A549 (cell line): Measurements from ENCODE around the gene MS4A4E.

Experiments used
- BHLHE40 ChIP-seq: IDR thresholded peaks from 2 replicates; pipeline ENCODE4 v1.6.1; 2012; ENCODE audit warnings: low read depth, low read length, inconsistent platforms
- CEBPB ChIP-seq, 2 experiments: fragments of >200 bp in 1 of 2; sonication (Bioruptor Twin) in 1 of 2; formaldehyde crosslinking in 1 of 2; IDR thresholded peaks; 2 replicates each; pipeline ENCODE4 v1.6.1; 2012 to 2016
- CHD4 ChIP-seq: fragments of 200-600 bp; sonication (generic); IDR thresholded peaks from 2 replicates; pipeline ENCODE4 v1.6.1; 2016; ENCODE audit warnings: antibody characterized with exemption, mild to moderate bottlenecking, borderline replicate concordance
- CTCF ChIP-seq: fragments of >200 bp; sonication (Bioruptor Twin); formaldehyde crosslinking; IDR thresholded peaks from 3 replicates; pipeline ENCODE4 v1.5.1; 2016
- JUNB ChIP-seq: fragments of >200 bp; sonication (Bioruptor Twin); formaldehyde crosslinking; IDR thresholded peaks from 2 replicates; pipeline ENCODE4 v1.6.1; 2016
- MAX ChIP-seq: IDR thresholded peaks from 2 replicates; pipeline ENCODE4 v1.6.1; 2012
- MAZ ChIP-seq: fragments of 150-350 bp; IDR thresholded peaks from 2 replicates; pipeline ENCODE4 v1.6.1; 2014; ENCODE audit warnings: antibody characterized with exemption, low read depth, low read length, borderline replicate concordance
- NR3C1 ChIP-seq: fragments of >200 bp; sonication (Bioruptor Twin); formaldehyde crosslinking; IDR thresholded peaks from 3 replicates; pipeline ENCODE4 v1.6.1; 2017
- POLR2A ChIP-seq: IDR thresholded peaks from 2 replicates; pipeline ENCODE4 v1.6.1; 2012; ENCODE audit warnings: mild to moderate bottlenecking, low read length
- RAD21 ChIP-seq, 2 experiments: fragments of >200 bp in 1 of 2; sonication (Bioruptor Twin) in 1 of 2; formaldehyde crosslinking in 1 of 2; IDR thresholded peaks in 1 of 2; conservative IDR thresholded peaks in 1 of 2; 2 replicates in 1 of 2; 3 replicates in 1 of 2; pipeline ENCODE4 v1.6.1; 2012 to 2018; ENCODE audit warnings: inconsistent platforms in 1 of 2
- RFX5 ChIP-seq: fragments of 450-650 bp; IDR thresholded peaks from 2 replicates; pipeline ENCODE4 v1.7.1; 2014; ENCODE audit warnings: antibody characterized with exemption, mild to moderate bottlenecking, moderate library complexity
- USF2 ChIP-seq: fragments of 450-650 bp; IDR thresholded peaks from 2 replicates; pipeline ENCODE4 v1.6.1; 2014; ENCODE audit warnings: antibody characterized with exemption

GRCh38 chr11:60222141-60222540 lies 20.8 kb downstream of the MS4A4E start:
- no peak for TF ChIP-seq CTCF
- TF ChIP-seq NR3C1: no peak
- TF ChIP-seq CHD4: no peak
- TF ChIP-seq BHLHE40: no peak
- TF ChIP-seq USF2: no peak
- TF ChIP-seq RFX5: no peak
- no peak for TF ChIP-seq CEBPB (IDR thresholded peaks at IDR 0.05)
- TF ChIP-seq RAD21 (conservative IDR thresholded peaks at IDR 0.05 in 1 of 2, IDR thresholded peaks at IDR 0.05 in 1 of 2): no peak
- TF ChIP-seq JUNB: no peak
- TF ChIP-seq MAZ: no peak
- TF ChIP-seq MAX: no peak
- TF ChIP-seq POLR2A: no peak
